ENCODE results near the gene EGFL6.

GRCh38 chrX:13597874-13598273, 28.5 kb downstream of the EGFL6 start:
- no peak for TF ChIP-seq ZNF274 (IDR thresholded peaks at IDR 0.05; ENCODE audit: insufficient read depth, insufficient read length)
- TF ChIP-seq RB1 (IDR thresholded peaks at IDR 0.05; ENCODE audit: borderline replicate concordance): no peak
- no peak for TF ChIP-seq CBX5 (IDR thresholded peaks at IDR 0.05; ENCODE audit: low read depth)
- no peak for TF ChIP-seq CTCF (IDR thresholded peaks at IDR 0.05 in 2 of 3, conservative IDR thresholded peaks at IDR 0.05 in 1 of 3; ENCODE audit: control insufficient read depth in 2 of 3, extremely low read depth in 1 of 3, insufficient read depth in 1 of 3, low read depth in 3 of 3, low read length in 3 of 3)
- TF ChIP-seq MYC (IDR thresholded peaks at IDR 0.05; ENCODE audit: insufficient read depth, insufficient read length, insufficient replicate concordance, low read length, severe bottlenecking): no peak
- no peak for TF ChIP-seq ELK1 (IDR thresholded peaks at IDR 0.05; ENCODE audit: low read depth, low read length)
- TF ChIP-seq POLR2A (IDR thresholded peaks at IDR 0.05; ENCODE audit: low read depth, low read length): no peak
